Activated CD8-positive, alpha-beta memory T cell treated with anti-CD3 and anti-CD28 coated beads, Interleukin-2, amount 50 U/mL, for 4 hours (primary cell): ENCODE data around the gene TBC1D20.
A peak's percentile ranks its signal among the peaks of the same experiment; 100 is the strongest.
"Not testable (repeated sequence)": the region's sequence is repeated elsewhere in the genome, so short reads cannot be mapped to it uniquely, and the experiment has no call there.

Experiments
- DNase-seq: peaks from one replicate; pipeline ENCODE4 v3.0.0-alpha.2; 2020

The TBC1D20 gene

GRCh38 chr20:475463-476357 is 13.4 kb upstream of the TBC1D20 start:
- DNase-seq, result no peak

- no peak for DNase-seq
Measured at GRCh38 chr20:474581-474980, 12.2 kb upstream of the TBC1D20 start.

GRCh38 chr20:472889-473292 is 10.6 kb upstream of the TBC1D20 start:
- no peak for DNase-seq

GRCh38 chr20:472137-472846 is 10.0 kb upstream of the TBC1D20 start:
- DNase-seq, result no peak

GRCh38 chr20:469746-470490 is 7.6 kb upstream of the TBC1D20 start:
- DNase-seq, result no peak

GRCh38 chr20:467755-468154 is 5.4 kb upstream of the TBC1D20 start:
- DNase-seq, result no peak

- DNase-seq, result peak; percentile 50
Measured at GRCh38 chr20:461254-462198, 807 bp downstream of the TBC1D20 start.

DNA sequence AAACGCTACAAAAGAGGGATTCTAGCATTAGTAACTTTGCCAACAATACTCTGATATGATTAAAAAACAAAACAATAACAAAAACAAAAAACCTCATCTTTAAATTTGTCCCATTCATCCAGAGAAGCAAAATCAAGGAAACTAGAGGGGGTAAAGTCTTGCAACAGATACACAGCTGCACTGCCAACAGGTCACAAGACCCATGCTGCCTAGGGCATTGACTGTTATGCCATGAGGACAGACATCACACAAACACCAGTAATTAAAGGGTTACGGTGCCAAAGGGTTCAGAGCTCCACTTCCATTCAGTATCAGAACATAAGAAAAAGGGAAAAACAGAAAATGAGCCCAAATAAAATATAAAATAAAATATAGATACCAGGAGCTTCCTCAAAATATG is 1.6 kb downstream of the TBC1D20 start:
- DNase-seq, result no peak

- no peak for DNase-seq
Measured at GRCh38 chr20:460180-460579, 2.2 kb downstream of the TBC1D20 start.

- no peak for DNase-seq
Measured at GRCh38 chr20:458776-459175, 3.6 kb downstream of the TBC1D20 start.

GRCh38 chr20:454951-455350 is 7.4 kb downstream of the TBC1D20 start:
- DNase-seq, result no peak

- not testable (repeated sequence) for DNase-seq
Measured at GRCh38 chr20:452021-452420, 10.3 kb downstream of the TBC1D20 start.

GRCh38 chr20:445514-446336 is 16.6 kb downstream of the TBC1D20 start:
- no peak for DNase-seq

GRCh38 chr20:444862-445426 is 17.4 kb downstream of the TBC1D20 start:
- DNase-seq, result no peak

DNA sequence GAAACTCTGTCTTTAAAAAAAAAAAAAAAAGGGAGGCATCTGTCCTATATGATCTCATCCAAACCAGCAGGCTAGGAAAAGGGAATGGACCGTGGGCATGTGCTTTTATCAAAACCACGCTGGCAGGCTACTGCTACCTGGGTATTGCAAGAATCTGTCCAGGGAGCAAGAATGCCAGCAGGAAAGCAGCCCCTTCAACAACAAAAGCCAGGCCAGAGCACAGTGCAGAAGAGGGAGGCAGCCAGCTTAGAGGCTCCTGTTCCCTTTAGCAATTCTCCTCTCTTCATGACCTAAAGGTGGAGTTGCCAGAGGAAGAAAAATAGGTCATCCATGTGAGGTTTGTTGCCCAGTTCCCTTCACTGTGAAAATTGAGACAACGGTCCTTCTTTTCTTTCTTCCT is 18.2 kb downstream of the TBC1D20 start:
- no peak for DNase-seq

- no peak for DNase-seq
Measured at GRCh38 chr20:443223-443775, 19.0 kb downstream of the TBC1D20 start.

GRCh38 chr20:440636-441035 is 21.7 kb downstream of the TBC1D20 start:
- DNase-seq, result no peak

GRCh38 chr20:440148-440547 is 22.2 kb downstream of the TBC1D20 start:
- DNase-seq, result no peak

DNA sequence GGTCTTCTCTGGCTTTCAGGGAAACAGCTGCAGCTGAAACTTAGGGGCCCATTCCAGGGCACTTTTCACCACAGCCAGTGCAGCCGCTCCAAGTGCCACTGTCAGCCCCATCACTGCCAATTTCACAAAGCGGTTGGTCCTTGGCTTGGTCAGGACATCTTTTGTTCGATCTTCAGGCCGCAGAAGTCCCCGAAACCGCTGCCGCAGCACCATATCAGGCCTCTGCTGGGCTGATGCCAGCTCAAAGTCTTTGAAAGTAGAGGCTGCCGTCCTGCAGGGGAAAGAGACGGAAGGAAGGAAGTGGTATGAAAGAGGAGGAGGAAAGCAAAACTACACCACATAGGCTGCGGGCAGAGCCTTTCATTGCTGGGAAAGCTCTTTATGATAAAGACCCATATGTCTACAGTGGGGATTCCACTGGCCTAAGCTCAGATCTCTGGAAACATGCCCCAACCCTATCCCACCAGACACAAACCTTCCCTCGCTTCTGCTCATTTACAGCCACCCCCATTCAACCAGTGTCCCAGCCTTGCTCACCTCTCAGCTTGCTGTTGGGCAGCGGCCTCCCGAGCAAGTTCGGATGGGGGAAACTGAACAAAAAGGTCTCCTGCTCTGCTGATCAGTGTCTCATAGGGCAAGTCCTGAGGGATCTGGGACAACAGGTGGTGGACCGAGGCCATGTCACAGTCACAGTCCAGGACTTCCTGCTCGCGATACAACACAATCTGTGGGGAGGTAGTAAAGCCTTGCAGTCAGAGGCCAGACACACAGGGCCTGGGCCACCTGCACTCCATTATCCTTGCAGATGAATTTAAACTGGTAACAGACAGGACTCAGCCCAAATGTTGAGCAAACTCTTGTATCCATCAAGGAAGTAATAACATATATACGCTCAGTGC is 23.5 kb downstream of the TBC1D20 start:
- DNase-seq, result peak; percentile 53
